HFFc6 (cell line): ENCODE measurements around the gene TCEAL2. TPM values are rescaled to one million over a fixed set of nuclear protein-coding genes. Genes with fewer than 3 reads are reported as not detected.
A peak's percentile ranks its signal among the peaks of the same experiment; 100 is the strongest.
"Not testable (repeated sequence)": the region's sequence is repeated elsewhere in the genome, so short reads cannot be mapped to it uniquely, and the experiment has no call there.

Source experiments
- DNase-seq: peaks from one replicate; pipeline ENCODE4 v3.0.0-alpha.2; 2018
- H3K27ac Mint-ChIP-seq: 2 replicates; pipeline ENCODE4 v1.8.0; 2020; ENCODE audit warnings: mild to moderate bottlenecking, mixed read lengths
- H3K27me3 Mint-ChIP-seq: 2 replicates; pipeline ENCODE4 v1.8.0; 2021; ENCODE audit warnings: mild to moderate bottlenecking, moderate library complexity, mixed read lengths; ENCODE audit not compliant: insufficient read depth
- H3K36me3 Mint-ChIP-seq: 2 replicates; pipeline ENCODE4 v1.8.0; 2021; ENCODE audit warnings: low read depth, mixed read lengths
- H3K4me1 Mint-ChIP-seq: 2 replicates; pipeline ENCODE4 v1.8.0; 2020; ENCODE audit warnings: low read depth, mixed read lengths
- H3K4me3 Mint-ChIP-seq: 2 replicates; pipeline ENCODE4 v1.8.0; 2020; ENCODE audit warnings: mild to moderate bottlenecking, moderate library complexity, mixed read lengths
- H3K9me3 Mint-ChIP-seq: 2 replicates; pipeline ENCODE4 v1.8.0; 2020; ENCODE audit warnings: mild to moderate bottlenecking, mixed read lengths
- CTCF ChIP-seq: fragments of 200-600 bp; sonication (generic); IDR thresholded peaks from 2 replicates; pipeline ENCODE4 v1.5.0; 2021; ENCODE audit warnings: antibody characterized with exemption, mild to moderate bottlenecking
- long read RNA-seq: library from polyadenylated mRNA; unstranded; transcript quantifications from one replicate; pipeline ENCODE4 v2.0.0, GENCODE V29; 2019
- total RNA-seq, 6 experiments: library from RNA; stranded (reverse); fragmentation: NEBNext Ultra II Directional; extraction: Animal tissue kit (Norgen Biotek cat#: 25700); gene quantifications; 2 replicates in 1 of 6; 3 replicates in 5 of 6; pipeline ENCODE4 v1.2.3, GENCODE V29; 2021

Gene TCEAL2
- total RNA-seq = under 1 TPM in 1 of 6 experiments, not detected in 5; 0.19 TPM
- long read RNA-seq = 0 reads

DNA sequence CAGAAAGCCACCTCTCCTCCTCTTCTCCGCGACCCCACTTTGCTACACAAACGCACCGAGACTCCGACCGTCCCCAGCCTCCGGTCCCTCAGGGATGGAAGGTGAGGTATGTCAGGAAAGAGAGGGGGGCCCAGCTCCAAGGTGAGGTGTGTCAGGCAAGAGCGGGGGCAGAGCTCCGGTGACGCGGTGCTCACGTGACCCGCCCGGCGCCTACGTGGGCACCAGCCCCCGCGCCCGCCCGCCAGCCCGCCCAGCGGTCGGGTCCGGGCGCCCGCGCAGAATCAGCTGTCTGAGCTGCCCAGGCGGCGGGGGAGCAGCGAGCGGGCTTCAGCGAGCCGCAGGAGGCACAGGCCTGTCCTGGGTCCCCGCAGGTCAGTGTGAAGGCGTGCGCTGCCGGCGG lies at the start of gene TCEAL2:
Gene TCEAL2 (plus strand): TSS at position 244 of the 400 bp plus-strand sequence. CDS start 1,152 bp downstream, outside the sequence.
- not testable (repeated sequence) for H3K4me1 Mint-ChIP-seq, H3K36me3 Mint-ChIP-seq, H3K4me3 Mint-ChIP-seq, DNase-seq, H3K27ac Mint-ChIP-seq, H3K9me3 Mint-ChIP-seq, H3K27me3 Mint-ChIP-seq

DNA sequence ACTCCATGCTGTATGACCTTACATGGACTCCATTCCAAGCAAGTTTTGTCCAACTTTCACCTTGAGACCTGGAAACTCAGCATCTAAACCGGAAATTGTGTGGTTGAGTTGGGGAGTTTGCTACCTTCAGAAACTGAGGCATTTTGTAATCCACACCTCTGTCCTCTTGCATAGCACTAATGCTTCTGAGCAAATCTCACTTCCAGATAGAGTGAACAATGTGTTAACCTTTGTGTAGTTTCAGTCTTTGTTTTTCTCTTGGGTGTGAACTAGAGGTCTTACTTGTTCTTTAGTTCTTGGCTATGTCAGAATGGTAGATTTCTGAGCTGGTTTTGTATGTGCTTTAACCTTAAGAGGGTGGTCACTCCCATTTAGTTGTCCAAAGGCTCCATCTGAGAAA lies 48.1 kb upstream of the TCEAL2 start:
- Mint-ChIP-seq H3K36me3 (no peaks in the 10 kb centered on the region), H3K27me3 (no peaks in the 10 kb centered on the region; the same call in 1 of the 2 replicates), H3K9me3 (no peaks in the 10 kb centered on the region), H3K27ac (no peak overlapping the region), H3K4me3 (no peak overlapping the region), H3K4me1 (no peaks in the 10 kb centered on the region)
- no peak for DNase-seq
- no peak for TF ChIP-seq CTCF

GRCh38 chrX:102085706-102086105 lies 39.8 kb upstream of the TCEAL2 start:
- peak; percentile 22 for DNase-seq
- Mint-ChIP-seq H3K27me3 (peaks cover 4% of the 10 kb centered on the region; the same call in 1 of the 2 replicates), H3K9me3 (no peaks in the 10 kb centered on the region), H3K4me1 (no peaks in the 10 kb centered on the region), H3K27ac (no peak overlapping the region), H3K36me3 (no peaks in the 10 kb centered on the region), H3K4me3 (no peak overlapping the region)
- TF ChIP-seq CTCF = peak; percentile 52; the same call in 1 of the 2 replicates

DNA sequence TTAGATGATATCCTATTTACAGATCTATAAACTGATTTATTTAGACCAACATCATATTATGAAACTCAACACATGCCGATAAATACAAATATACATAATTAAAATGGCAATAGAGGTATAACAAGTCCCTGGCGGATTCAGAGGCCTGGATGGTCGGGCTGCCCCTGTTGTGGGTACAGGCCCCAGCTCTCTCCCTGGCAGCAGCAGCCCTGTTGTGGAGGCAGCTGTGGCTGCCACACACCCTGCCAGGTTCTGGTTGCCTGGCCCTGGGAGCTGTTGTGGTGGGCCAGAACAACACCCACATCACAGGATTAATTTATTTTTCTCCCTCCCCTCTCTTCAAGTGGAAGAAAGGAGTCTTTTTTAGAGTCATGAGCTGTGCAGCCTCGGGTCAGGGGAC lies 12.1 kb upstream of the TCEAL2 start:
- DNase-seq = no peak
- H3K27me3 Mint-ChIP-seq = no peaks in the 10 kb centered on the region; the same call in 1 of the 2 replicates
- no peaks in the 10 kb centered on the region for H3K36me3 Mint-ChIP-seq
- no peak for TF ChIP-seq CTCF
- no peak overlapping the region for H3K27ac Mint-ChIP-seq
- H3K9me3 Mint-ChIP-seq = peaks cover 4% of the 10 kb centered on the region; the same call in 1 of the 2 replicates
- H3K4me3 Mint-ChIP-seq = no peak overlapping the region
- H3K4me1 Mint-ChIP-seq = no peaks in the 10 kb centered on the region

DNA sequence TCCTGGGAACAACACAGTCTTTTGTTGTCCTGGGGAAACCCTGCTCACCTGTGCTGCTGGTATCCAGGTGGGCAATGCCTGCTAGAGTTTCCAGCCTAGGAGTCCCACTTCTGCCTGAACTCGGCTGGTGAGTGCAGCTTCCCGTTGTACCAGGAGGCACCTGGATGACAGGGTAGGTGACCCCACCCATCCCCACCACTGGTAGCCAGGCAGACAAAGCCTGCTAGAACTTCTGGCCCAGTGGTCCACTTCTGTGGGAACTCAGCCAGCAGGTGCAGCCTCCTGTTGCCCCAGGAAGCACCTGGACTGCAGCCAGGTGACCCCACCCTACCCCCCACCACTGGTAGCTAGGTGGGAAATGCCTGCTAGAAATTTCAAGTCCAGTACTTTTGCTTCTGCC lies 9.7 kb upstream of the TCEAL2 start:
- no peaks in the 10 kb centered on the region for H3K4me1 Mint-ChIP-seq
- H3K27ac Mint-ChIP-seq = no peak overlapping the region
- no peak for DNase-seq
- H3K4me3 Mint-ChIP-seq = no peak overlapping the region
- H3K9me3 Mint-ChIP-seq = peaks cover 4% of the 10 kb centered on the region; the same call in 1 of the 2 replicates
- no peaks in the 10 kb centered on the region; the same call in 1 of the 2 replicates for H3K27me3 Mint-ChIP-seq
- no peaks in the 10 kb centered on the region for H3K36me3 Mint-ChIP-seq
- no peak for TF ChIP-seq CTCF

DNA sequence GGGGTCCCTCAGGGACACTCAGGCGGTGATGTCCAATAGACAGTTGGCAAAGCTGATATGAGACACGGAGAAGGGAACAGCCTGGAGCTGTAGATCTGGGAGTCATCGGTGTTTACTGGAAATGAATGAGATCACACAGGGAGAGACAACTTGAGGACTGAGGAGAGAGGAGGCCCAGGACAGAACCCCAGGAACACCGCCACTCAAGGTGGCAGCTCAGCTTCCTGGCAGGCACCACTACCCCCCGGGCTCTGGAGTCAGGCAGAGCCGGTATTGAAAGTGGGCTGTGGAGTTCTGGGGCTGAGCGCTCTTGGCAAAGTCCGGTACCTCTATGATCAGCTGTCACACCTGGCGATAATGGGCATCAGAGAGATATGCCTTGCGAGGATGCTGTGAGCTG lies 465 bp upstream of the TCEAL2 start:
- H3K9me3 Mint-ChIP-seq, H3K36me3 Mint-ChIP-seq, DNase-seq, H3K27ac Mint-ChIP-seq, H3K27me3 Mint-ChIP-seq, H3K4me3 Mint-ChIP-seq, H3K4me1 Mint-ChIP-seq: not testable (repeated sequence)

GRCh38 chrX:102126080-102126818 lies 770 bp downstream of the TCEAL2 start:
- not testable (repeated sequence) for H3K9me3 Mint-ChIP-seq
- H3K4me3 Mint-ChIP-seq = peak overlapping the region; percentile 31

More at GRCh38 chrX:102126080-102126818, 770 bp downstream of the TCEAL2 start:
- H3K27ac Mint-ChIP-seq, H3K36me3 Mint-ChIP-seq, H3K27me3 Mint-ChIP-seq, H3K4me1 Mint-ChIP-seq, DNase-seq: not testable (repeated sequence)
